ENCODE measurements around the gene APP. TPM values are rescaled to one million over a fixed set of nuclear protein-coding genes. Genes with fewer than 3 reads are reported as not detected.

The APP gene
- polyA plus RNA-seq, 2 donors: 28.6 to 81.7 TPM

DNA sequence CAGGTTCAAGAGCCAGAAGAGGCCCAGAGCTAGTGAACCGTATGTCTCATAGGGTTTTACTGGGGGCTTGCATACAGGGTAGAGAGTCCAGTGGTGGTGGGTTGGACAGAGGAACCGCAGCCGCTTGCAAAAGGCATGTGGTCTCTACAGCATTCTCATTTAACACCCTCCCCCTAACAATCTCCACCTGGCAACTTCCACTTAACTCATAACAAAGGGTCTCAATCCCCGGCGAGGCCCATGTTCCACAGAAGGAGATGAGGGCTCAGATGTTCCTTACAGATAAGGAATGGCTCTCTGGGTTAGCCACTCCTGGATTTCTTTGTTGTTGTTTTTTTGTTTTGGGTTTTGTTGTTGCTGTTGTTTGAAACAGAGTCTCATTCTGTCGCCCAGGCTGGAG lies 106.1 kb downstream of the APP start:
- Histone ChIP-seq H3K27me3 (ENCODE audit: control insufficient read depth in 1 of 2, insufficient read depth in 2 of 2, low read length in 2 of 2) (no peaks in the 10 kb centered on the region), H3K27ac (ENCODE audit: low read depth in 2 of 2, low read length in 1 of 2) (no peak overlapping the region), H3K9me3 (ENCODE audit: control insufficient read depth in 2 of 2, insufficient read depth in 1 of 2, low read depth in 1 of 2, low read length in 1 of 2) (no peaks in the 10 kb centered on the region), H3K4me1 (ENCODE audit: control insufficient read depth in 2 of 2, insufficient read depth in 2 of 2, low read length in 1 of 2) (peaks cover 2 to 5% of the 10 kb centered on the region in 2 donors), H3K4me3 (ENCODE audit: low read depth in 1 of 2, low read length in 2 of 2) (no peak overlapping the region), H3K36me3 (ENCODE audit: control insufficient read depth in 2 of 2, insufficient read depth in 2 of 2, low read length in 1 of 2) (no peaks in the 10 kb centered on the region)
- WGBS, 2 donors: 90 to 92% methylated on average over 6 of the region's 6 CpGs

DNA sequence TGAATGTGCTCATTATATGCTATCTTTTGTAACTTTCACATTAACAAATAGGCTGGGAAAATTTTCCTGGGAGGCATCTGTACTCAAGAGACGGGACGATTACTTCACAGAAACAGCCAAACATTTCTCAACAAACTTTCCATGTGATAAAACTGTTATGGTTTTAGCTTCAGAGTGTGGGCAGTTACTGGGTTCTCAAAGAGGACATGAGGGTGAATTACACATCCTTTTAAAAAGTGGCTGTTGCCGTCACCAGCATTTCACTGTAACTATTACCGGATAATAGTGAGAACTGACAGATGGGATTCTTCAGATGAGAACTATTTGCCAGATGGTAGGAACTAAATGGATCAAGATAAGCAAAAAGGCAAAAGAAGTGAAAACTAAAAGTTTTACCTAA lies 109.1 kb downstream of the APP start:
- Histone ChIP-seq H3K36me3 (ENCODE audit: control insufficient read depth in 2 of 2, insufficient read depth in 2 of 2, low read length in 1 of 2) (no peaks in the 10 kb centered on the region), H3K4me3 (ENCODE audit: low read depth in 1 of 2, low read length in 2 of 2) (no peak overlapping the region), H3K4me1 (ENCODE audit: control insufficient read depth in 2 of 2, insufficient read depth in 2 of 2, low read length in 1 of 2) (peaks cover 2 to 3% of the 10 kb centered on the region in 2 donors), H3K9me3 (ENCODE audit: control insufficient read depth in 2 of 2, insufficient read depth in 1 of 2, low read depth in 1 of 2, low read length in 1 of 2) (no peaks in the 10 kb centered on the region), H3K27me3 (ENCODE audit: control insufficient read depth in 1 of 2, insufficient read depth in 2 of 2, low read length in 2 of 2) (no peaks in the 10 kb centered on the region), H3K27ac (ENCODE audit: low read depth in 2 of 2, low read length in 1 of 2) (no peak overlapping the region)
- 67 to 74% methylated on average over 4 of the region's 4 CpGs for WGBS, 2 donors

DNA sequence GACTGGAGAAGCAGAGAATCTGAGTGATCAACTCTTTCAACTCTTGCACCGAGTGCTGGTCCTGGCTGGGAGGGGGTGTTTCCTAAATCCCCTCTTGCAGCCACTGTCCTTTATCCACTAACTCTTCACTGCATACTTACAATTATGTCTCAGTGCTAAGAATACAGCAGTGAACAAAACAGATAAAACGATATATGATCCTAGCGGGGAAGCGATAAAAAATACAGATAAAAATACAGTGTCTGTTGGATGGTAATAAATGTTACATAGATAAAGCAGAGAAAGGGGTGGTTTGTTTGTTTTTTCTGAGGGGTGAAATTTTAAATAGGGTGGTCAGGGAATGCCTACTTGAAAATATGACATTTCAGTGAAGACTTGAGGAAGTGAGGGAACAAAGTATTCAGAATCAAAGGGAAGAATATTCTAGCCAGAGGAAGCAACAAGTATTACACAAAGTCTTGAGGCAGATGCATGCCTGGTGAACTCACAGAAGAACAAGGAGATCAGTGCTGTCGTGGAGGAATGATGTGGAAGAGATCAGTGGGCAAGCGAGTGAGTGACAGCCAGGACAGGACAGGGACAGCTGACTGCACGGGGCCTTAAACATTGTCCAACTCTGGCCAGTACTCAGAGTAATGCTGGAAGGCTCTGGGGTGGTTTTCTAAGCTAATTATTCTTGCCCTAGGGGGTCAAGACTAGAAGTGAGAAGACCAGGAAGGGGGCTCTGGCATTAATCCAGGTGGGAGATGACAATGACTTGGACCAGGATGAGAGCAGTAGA lies 110.0 kb downstream of the APP start:
- Histone ChIP-seq H3K27me3 (ENCODE audit: control insufficient read depth in 1 of 2, insufficient read depth in 2 of 2, low read length in 2 of 2) (no peaks in the 10 kb centered on the region), H3K9me3 (ENCODE audit: control insufficient read depth in 2 of 2, insufficient read depth in 1 of 2, low read depth in 1 of 2, low read length in 1 of 2) (no peaks in the 10 kb centered on the region), H3K27ac (ENCODE audit: low read depth in 2 of 2, low read length in 1 of 2) (peak overlapping the region in 1 of 2 donors; percentile 42), H3K4me3 (ENCODE audit: low read depth in 1 of 2, low read length in 2 of 2) (no peak overlapping the region), H3K4me1 (ENCODE audit: control insufficient read depth in 2 of 2, insufficient read depth in 2 of 2, low read length in 1 of 2) (peaks cover 2 to 3% of the 10 kb centered on the region in 2 donors), H3K36me3 (ENCODE audit: control insufficient read depth in 2 of 2, insufficient read depth in 2 of 2, low read length in 1 of 2) (no peaks in the 10 kb centered on the region)
- 80 to 88% methylated on average over 7 of the region's 7 CpGs for WGBS, 2 donors

DNA sequence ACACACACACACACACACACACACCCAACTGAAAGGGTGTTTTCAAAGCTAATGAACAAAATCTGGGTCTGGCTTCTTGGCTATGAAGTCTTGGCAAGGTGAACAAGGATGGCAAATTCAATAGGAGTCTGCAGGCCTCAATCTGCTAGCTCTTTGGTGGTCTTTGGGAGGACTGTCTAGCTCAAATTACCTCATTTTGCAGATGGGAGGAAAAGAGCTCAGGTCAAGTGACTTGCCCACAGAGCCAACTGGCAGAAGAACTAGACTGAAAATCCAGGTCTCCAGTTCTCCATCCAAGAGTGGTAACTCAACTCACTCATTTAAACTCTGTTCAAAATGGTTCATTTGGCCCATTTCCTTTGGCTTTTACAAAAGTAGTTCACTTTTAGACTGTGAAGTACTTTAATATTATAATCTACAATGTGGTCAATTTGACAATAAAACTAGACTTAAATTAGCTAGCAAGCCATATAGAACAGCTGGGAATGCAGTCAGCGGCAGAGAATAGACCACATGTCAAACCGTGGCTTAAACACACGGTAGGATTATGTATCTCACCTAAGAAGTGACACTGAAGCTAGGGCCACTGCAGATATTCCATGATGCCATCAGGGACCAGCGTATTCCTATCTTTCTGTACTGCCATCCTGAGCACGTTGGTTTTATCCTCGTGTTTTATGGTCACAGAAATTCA lies 112.9 kb downstream of the APP start:
- Histone ChIP-seq H3K9me3 (ENCODE audit: control insufficient read depth in 2 of 2, insufficient read depth in 1 of 2, low read depth in 1 of 2, low read length in 1 of 2) (no peaks in the 10 kb centered on the region), H3K36me3 (ENCODE audit: control insufficient read depth in 2 of 2, insufficient read depth in 2 of 2, low read length in 1 of 2) (no peaks in the 10 kb centered on the region), H3K27me3 (ENCODE audit: control insufficient read depth in 1 of 2, insufficient read depth in 2 of 2, low read length in 2 of 2) (no peaks in the 10 kb centered on the region), H3K27ac (ENCODE audit: low read depth in 2 of 2, low read length in 1 of 2) (no peak overlapping the region), H3K4me3 (ENCODE audit: low read depth in 1 of 2, low read length in 2 of 2) (no peak overlapping the region), H3K4me1 (ENCODE audit: control insufficient read depth in 2 of 2, insufficient read depth in 2 of 2, low read length in 1 of 2) (peaks cover 0 to 3% of the 10 kb centered on the region in 2 donors)
- 93 to 94% methylated on average over 6 of the region's 6 CpGs for WGBS, 2 donors

DNA sequence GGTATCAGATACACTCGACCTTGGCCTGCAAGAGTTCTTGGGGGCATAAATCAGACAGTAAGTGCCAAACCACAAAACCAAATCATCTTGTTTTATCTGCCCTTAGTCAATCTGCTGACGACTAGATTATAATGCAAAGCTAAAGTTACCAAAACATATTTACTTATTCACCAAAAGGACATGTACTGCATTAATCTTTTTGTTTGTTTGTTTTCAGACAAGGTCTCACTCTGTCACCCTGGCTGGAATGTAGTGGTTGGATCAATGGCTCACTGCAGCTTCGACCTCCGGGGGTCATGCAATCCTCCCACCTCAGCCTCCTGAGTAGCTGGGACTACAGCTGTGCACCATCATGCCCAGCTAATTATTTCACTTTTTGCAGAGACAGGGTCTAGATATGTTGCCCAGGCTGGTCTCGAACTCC lies 114.7 kb downstream of the APP start:
- WGBS, 2 donors: 70 to 71% methylated on average over 5 of the region's 5 CpGs
- no peaks in the 10 kb centered on the region for H3K9me3 ChIP-seq (ENCODE audit: control insufficient read depth in 2 of 2, insufficient read depth in 1 of 2, low read depth in 1 of 2, low read length in 1 of 2)
- H3K4me3 ChIP-seq (ENCODE audit: low read depth in 1 of 2, low read length in 2 of 2): no peak overlapping the region
- H3K4me1 ChIP-seq (ENCODE audit: control insufficient read depth in 2 of 2, insufficient read depth in 2 of 2, low read length in 1 of 2): peaks cover 0 to 3% of the 10 kb centered on the region in 2 donors
- H3K36me3 ChIP-seq (ENCODE audit: control insufficient read depth in 2 of 2, insufficient read depth in 2 of 2, low read length in 1 of 2): no peaks in the 10 kb centered on the region
- no peak overlapping the region for H3K27ac ChIP-seq (ENCODE audit: low read depth in 2 of 2, low read length in 1 of 2)
- H3K27me3 ChIP-seq (ENCODE audit: control insufficient read depth in 1 of 2, insufficient read depth in 2 of 2, low read length in 2 of 2): no peaks in the 10 kb centered on the region

DNA sequence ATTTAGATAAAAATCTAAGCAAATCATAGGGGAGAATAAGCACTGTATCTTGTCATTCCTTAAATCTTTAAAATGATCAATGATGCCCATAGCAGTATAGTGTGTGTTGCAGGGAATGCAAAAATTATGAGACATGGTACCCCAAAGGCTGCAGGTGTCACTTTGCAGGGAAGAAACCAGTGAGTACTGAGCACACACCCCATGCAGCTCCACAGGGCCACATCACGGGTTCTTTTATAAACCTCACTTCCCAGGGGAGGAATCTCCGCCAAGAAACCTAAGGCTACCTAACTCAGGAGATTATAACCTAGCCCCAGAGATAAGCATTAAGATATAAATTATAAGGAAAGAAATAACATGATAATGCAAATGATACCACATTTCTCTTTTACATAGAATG lies 115.6 kb downstream of the APP start:
- 21 to 48% methylated on average over 2 of the region's 2 CpGs for WGBS, 2 donors
- H3K27ac ChIP-seq (ENCODE audit: low read depth in 2 of 2, low read length in 1 of 2): no peak overlapping the region
- H3K9me3 ChIP-seq (ENCODE audit: control insufficient read depth in 2 of 2, insufficient read depth in 1 of 2, low read depth in 1 of 2, low read length in 1 of 2): no peaks in the 10 kb centered on the region
- no peaks in the 10 kb centered on the region for H3K36me3 ChIP-seq (ENCODE audit: control insufficient read depth in 2 of 2, insufficient read depth in 2 of 2, low read length in 1 of 2)
- no peak overlapping the region for H3K4me3 ChIP-seq (ENCODE audit: low read depth in 1 of 2, low read length in 2 of 2)
- peaks cover 0 to under 1% of the 10 kb centered on the region in 2 donors for H3K4me1 ChIP-seq (ENCODE audit: control insufficient read depth in 2 of 2, insufficient read depth in 2 of 2, low read length in 1 of 2)
- no peaks in the 10 kb centered on the region for H3K27me3 ChIP-seq (ENCODE audit: control insufficient read depth in 1 of 2, insufficient read depth in 2 of 2, low read length in 2 of 2)

DNA sequence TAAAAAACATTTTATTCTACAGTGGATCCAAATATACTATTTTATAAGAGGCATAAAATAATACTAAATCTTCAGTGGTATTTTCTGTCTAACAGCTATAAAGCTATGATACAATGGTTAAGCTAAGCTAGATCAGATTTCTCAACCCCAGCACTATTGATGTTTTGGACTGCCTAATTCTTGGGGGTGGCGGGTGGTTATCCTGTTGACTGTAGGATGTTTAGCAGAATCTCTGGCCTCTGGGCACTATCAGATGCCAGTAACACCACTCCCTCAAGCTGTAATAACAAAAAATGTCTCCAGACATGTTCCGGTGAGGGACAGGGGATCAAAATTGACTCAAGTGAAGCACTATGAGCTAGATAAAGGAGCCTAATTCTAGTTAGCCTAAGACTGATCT lies 118.5 kb downstream of the APP start:
- Histone ChIP-seq H3K27ac (ENCODE audit: low read depth in 2 of 2, low read length in 1 of 2) (no peak overlapping the region), H3K4me1 (ENCODE audit: control insufficient read depth in 2 of 2, insufficient read depth in 2 of 2, low read length in 1 of 2) (no peaks in the 10 kb centered on the region), H3K36me3 (ENCODE audit: control insufficient read depth in 2 of 2, insufficient read depth in 2 of 2, low read length in 1 of 2) (no peaks in the 10 kb centered on the region), H3K9me3 (ENCODE audit: control insufficient read depth in 2 of 2, insufficient read depth in 1 of 2, low read depth in 1 of 2, low read length in 1 of 2) (no peaks in the 10 kb centered on the region), H3K27me3 (ENCODE audit: control insufficient read depth in 1 of 2, insufficient read depth in 2 of 2, low read length in 2 of 2) (no peaks in the 10 kb centered on the region), H3K4me3 (ENCODE audit: low read depth in 1 of 2, low read length in 2 of 2) (no peak overlapping the region)
- WGBS, 2 donors: 89 to 91% methylated on average over 2 of the region's 2 CpGs

DNA sequence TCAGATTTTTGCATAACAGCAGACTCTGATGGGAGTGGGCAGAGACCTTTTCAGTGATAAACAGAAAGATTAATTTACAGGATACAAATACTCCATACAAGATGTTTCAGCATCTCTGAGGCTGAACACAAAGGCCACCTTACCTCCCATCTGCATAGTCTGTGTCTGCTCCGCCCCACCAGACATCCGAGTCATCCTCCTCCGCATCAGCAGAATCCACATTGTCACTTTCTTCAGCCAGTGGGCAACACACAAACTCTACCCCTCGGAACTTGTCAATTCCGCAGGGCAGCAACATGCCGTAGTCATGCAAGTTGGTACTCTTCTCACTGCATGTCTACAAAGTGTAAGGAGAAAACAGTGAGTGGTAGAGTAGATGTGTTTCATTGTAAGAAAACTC lies 119.7 kb downstream of the APP start:
- WGBS, 2 donors: 97% methylated on average over 6 of the region's 6 CpGs
- Histone ChIP-seq H3K4me3 (ENCODE audit: low read depth in 1 of 2, low read length in 2 of 2) (no peak overlapping the region), H3K9me3 (ENCODE audit: control insufficient read depth in 2 of 2, insufficient read depth in 1 of 2, low read depth in 1 of 2, low read length in 1 of 2) (no peaks in the 10 kb centered on the region), H3K4me1 (ENCODE audit: control insufficient read depth in 2 of 2, insufficient read depth in 2 of 2, low read length in 1 of 2) (no peaks in the 10 kb centered on the region), H3K27ac (ENCODE audit: low read depth in 2 of 2, low read length in 1 of 2) (no peak overlapping the region), H3K27me3 (ENCODE audit: control insufficient read depth in 1 of 2, insufficient read depth in 2 of 2, low read length in 2 of 2) (no peaks in the 10 kb centered on the region), H3K36me3 (ENCODE audit: control insufficient read depth in 2 of 2, insufficient read depth in 2 of 2, low read length in 1 of 2) (no peaks in the 10 kb centered on the region)

DNA sequence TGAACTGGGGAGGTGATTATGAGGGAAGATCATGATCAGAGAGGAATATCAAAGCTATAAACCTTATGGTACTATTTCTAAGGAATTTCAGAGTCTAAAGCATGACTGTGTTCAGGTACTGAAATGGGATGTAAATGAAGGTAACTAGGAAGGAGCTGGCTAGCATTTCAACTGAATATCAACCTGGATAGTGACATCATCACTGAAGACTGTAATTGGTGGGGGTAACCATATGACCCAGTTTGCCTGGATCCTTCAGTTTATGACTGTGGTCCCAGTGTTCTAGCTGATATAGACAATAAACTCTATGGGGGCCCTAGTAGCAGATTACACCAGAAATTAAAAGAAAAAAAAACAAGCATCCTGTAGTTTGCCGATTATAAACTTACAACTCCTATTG lies 120.8 kb downstream of the APP start:
- Histone ChIP-seq H3K36me3 (ENCODE audit: control insufficient read depth in 2 of 2, insufficient read depth in 2 of 2, low read length in 1 of 2) (no peaks in the 10 kb centered on the region), H3K9me3 (ENCODE audit: control insufficient read depth in 2 of 2, insufficient read depth in 1 of 2, low read depth in 1 of 2, low read length in 1 of 2) (no peaks in the 10 kb centered on the region), H3K27ac (ENCODE audit: low read depth in 2 of 2, low read length in 1 of 2) (no peak overlapping the region), H3K4me1 (ENCODE audit: control insufficient read depth in 2 of 2, insufficient read depth in 2 of 2, low read length in 1 of 2) (no peaks in the 10 kb centered on the region), H3K27me3 (ENCODE audit: control insufficient read depth in 1 of 2, insufficient read depth in 2 of 2, low read length in 2 of 2) (no peaks in the 10 kb centered on the region), H3K4me3 (ENCODE audit: low read depth in 1 of 2, low read length in 2 of 2) (no peak overlapping the region)
- WGBS, 2 donors: 97% methylated on average over 1 of the region's 1 CpG

All from esophagus (tissue), 2 donors.